Body of pancreas (tissue), 4 donors: Measurements from ENCODE around the gene KCTD19. TPM values are rescaled to one million over a fixed set of nuclear protein-coding genes. Genes with fewer than 3 reads are reported as not detected.

Experiments used
- ATAC-seq: fragments of 150-250 bp; one replicate; pipeline ENCODE4 v1.9.1; 2016
- DNase-seq, 4 donors: peaks; one replicate each; pipeline ENCODE4 v3.0.0-alpha.2; 2019
- H3K27ac ChIP-seq, 4 donors: fragments of 200-600 bp; sonication (generic); 1 replicate in 3 of 4; 2 replicates in 1 of 4; pipeline versions ENCODE4 v1.5.1 to v1.6.1; 2016 to 2019; ENCODE audit warnings: mild to moderate bottlenecking in 1 of 4, mixed read lengths in 1 of 4, moderate library complexity in 1 of 4
- H3K27me3 ChIP-seq, 2 donors: fragments of 200-600 bp; sonication (generic); one replicate each; pipeline ENCODE4 v1.6.0; 2016; ENCODE audit warnings: mild to moderate bottlenecking in 1 of 2
- H3K36me3 ChIP-seq, 2 donors: fragments of 200-600 bp; sonication (generic); replicated peaks in 1 of 2; 2 replicates each; pipeline ENCODE4 v1.5.1; 2016; ENCODE audit warnings: low read depth in 2 of 2; ENCODE audit not compliant: insufficient read depth in 1 of 2
- H3K4me1 ChIP-seq: fragments of 200-600 bp; sonication (generic); one replicate; pipeline ENCODE4 v1.6.0; 2016
- H3K4me3 ChIP-seq, 2 donors: fragments of 200-600 bp; sonication (generic); 1 replicate in 1 of 2; 2 replicates in 1 of 2; pipeline ENCODE4 v1.5.1; 2016 to 2019
- H3K9me3 ChIP-seq, 3 donors: fragments of 200-600 bp; sonication (generic); 1 replicate in 2 of 3; 2 replicates in 1 of 3; pipeline ENCODE4 v1.5.1; 2016
- POLR2A ChIP-seq, 3 donors: fragments of 450-650 bp; IDR thresholded peaks; one replicate each; pipeline ENCODE4 v1.6.1; 2016; ENCODE audit warnings: antibody characterized with exemption in 3 of 3, mild to moderate bottlenecking in 2 of 3
- WGBS, 2 donors: methylation state at CpG; one replicate each; pipeline ENCODE4 v1.1.5; 2017; 5-methylcytosine and 5-hydroxymethylcytosine counted together
- intact Hi-C: fragments of 100-400 bp; cut with DNase I; formaldehyde crosslinking; loops from one replicate; pipeline ENCODE4 v1.15.1; 2023
- total RNA-seq, 2 donors: library from RNA; depleted of rRNA; stranded (reverse); fragments of >200 nt; gene quantifications; one replicate each; pipeline ENCODE4 v1.1.0, GENCODE V29; 2016
- TF ChIP-seq, protein P1 (sequence below), 7 experiments: fragments of 450-650 bp in 4 of 7; fragments of 200-600 bp in 3 of 7; sonication (generic) in 3 of 7; IDR thresholded peaks; one replicate each; pipeline ENCODE4 v1.5.1; 2016 to 2019; ENCODE audit warnings: antibody characterized with exemption in 7 of 7

The KCTD19 gene
- total RNA-seq, 2 donors from 2014 or later = under 0.01 TPM; not detected in 1

DNA sequence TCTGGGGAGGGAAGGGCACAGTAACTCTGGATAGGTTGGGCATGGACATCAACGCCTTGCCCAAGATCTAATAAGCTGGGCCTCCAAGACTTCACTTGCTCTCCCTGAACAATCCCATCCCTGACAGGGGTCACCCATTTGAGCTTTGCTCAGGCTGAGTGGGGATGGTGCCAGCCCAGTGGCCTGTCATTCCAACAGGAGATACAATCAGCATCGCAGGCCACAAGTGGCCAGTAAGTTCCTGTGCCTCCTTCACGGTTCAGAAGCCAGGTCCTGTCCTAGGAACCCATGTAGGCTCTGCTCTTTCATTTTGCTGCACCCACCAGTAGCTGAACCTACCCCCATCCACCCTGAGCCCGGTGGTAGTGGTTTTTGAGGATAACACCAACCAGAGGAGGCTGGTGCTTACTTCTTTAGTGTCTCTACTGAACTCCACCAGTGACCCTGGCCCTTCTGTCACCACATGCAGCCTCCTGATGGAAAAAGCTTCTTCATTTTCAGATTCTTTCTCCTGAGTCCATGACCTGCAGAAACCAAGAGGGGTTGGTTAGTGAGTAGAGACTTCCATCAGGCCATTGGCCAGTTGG, 32.3 kb downstream of the KCTD19 start:
- Histone ChIP-seq H3K9me3 (no peaks in the 10 kb centered on the region), H3K4me3 (no peak overlapping the region), H3K36me3 (no peaks in the 10 kb centered on the region), H3K27ac (no peak overlapping the region), H3K4me1 (no peaks in the 10 kb centered on the region), H3K27me3 (no peaks in the 10 kb centered on the region)
- 72 to 75% methylated on average over 4 of the region's 4 CpGs for WGBS, 2 donors
- DNase-seq (no peak), ATAC-seq (no peak)
- TF ChIP-seq, protein P1, sequence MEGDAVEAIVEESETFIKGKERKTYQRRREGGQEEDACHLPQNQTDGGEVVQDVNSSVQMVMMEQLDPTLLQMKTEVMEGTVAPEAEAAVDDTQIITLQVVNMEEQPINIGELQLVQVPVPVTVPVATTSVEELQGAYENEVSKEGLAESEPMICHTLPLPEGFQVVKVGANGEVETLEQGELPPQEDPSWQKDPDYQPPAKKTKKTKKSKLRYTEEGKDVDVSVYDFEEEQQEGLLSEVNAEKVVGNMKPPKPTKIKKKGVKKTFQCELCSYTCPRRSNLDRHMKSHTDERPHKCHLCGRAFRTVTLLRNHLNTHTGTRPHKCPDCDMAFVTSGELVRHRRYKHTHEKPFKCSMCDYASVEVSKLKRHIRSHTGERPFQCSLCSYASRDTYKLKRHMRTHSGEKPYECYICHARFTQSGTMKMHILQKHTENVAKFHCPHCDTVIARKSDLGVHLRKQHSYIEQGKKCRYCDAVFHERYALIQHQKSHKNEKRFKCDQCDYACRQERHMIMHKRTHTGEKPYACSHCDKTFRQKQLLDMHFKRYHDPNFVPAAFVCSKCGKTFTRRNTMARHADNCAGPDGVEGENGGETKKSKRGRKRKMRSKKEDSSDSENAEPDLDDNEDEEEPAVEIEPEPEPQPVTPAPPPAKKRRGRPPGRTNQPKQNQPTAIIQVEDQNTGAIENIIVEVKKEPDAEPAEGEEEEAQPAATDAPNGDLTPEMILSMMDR (IDR thresholded peaks at IDR 0.05) = no peak
- no peak for TF ChIP-seq POLR2A (IDR thresholded peaks at IDR 0.05)
- intact Hi-C loops = no loop called here

DNA sequence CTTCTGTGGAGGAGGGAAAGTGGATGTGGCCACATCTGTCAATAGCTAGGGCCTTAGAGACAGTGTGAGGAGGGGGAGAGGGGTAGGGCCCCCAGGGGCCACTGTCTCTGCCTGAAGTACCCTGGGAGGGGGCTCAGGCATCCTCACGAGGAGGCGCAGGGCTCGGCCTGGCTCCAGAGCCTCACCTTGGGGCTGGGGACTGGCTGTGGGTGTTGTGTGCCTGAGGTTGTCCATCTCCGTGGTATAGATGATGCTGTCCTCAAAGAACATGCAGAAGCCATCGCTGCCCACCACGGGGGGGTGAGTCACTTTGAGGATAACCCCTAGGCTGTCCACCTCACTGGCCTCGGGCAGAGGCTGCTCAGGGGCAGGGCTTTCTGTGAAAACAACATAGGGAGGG, 35.1 kb downstream of the KCTD19 start:
- H3K4me3 ChIP-seq = no peak overlapping the region
- no peak overlapping the region for H3K27ac ChIP-seq
- ATAC-seq (no peak), DNase-seq (no peak)
- H3K27me3 ChIP-seq = no peaks in the 10 kb centered on the region
- no peak for TF ChIP-seq POLR2A (IDR thresholded peaks at IDR 0.05)
- TF ChIP-seq, protein P1 (IDR thresholded peaks at IDR 0.05) = no peak
- no peaks in the 10 kb centered on the region for H3K9me3 ChIP-seq
- H3K36me3 ChIP-seq = no peaks in the 10 kb centered on the region
- intact Hi-C loops = no loop called here
- no peaks in the 10 kb centered on the region for H3K4me1 ChIP-seq
- 69 to 78% methylated on average over 6 to 7 of the region's 7 CpGs for WGBS, 2 donors

DNA sequence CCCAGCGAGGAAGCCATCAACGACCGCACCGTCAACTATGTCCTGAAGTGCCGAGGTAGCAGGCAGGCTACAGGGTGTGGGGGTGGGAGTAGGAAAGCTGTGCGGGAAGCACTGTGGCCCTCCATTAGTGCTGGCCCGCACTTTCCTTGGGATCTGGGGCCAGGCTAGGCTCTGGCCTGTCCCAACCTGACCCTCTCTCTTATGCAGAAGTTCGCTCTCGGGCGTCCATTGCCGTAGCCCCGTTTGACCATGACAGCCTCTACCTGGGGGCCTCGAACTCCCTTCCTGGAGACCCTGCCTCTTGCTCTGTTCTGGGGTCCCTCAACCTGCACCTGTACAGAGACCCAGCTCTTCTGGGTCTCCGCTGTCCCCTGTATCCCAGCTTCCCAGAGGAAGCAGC, 38.6 kb downstream of the KCTD19 start:
- Histone ChIP-seq H3K27ac (no peak overlapping the region), H3K9me3 (no peaks in the 10 kb centered on the region), H3K36me3 (no peaks in the 10 kb centered on the region), H3K4me1 (peaks cover 7% of the 10 kb centered on the region), H3K27me3 (no peaks in the 10 kb centered on the region), H3K4me3 (no peak overlapping the region)
- intact Hi-C loops = no loop called here
- no peak for TF ChIP-seq POLR2A (IDR thresholded peaks at IDR 0.05)
- TF ChIP-seq, protein P1 (IDR thresholded peaks at IDR 0.05) = no peak
- 90 to 95% methylated on average over 12 to 14 of the region's 14 CpGs for WGBS, 2 donors
- DNase-seq (no peak), ATAC-seq (no peak)

DNA sequence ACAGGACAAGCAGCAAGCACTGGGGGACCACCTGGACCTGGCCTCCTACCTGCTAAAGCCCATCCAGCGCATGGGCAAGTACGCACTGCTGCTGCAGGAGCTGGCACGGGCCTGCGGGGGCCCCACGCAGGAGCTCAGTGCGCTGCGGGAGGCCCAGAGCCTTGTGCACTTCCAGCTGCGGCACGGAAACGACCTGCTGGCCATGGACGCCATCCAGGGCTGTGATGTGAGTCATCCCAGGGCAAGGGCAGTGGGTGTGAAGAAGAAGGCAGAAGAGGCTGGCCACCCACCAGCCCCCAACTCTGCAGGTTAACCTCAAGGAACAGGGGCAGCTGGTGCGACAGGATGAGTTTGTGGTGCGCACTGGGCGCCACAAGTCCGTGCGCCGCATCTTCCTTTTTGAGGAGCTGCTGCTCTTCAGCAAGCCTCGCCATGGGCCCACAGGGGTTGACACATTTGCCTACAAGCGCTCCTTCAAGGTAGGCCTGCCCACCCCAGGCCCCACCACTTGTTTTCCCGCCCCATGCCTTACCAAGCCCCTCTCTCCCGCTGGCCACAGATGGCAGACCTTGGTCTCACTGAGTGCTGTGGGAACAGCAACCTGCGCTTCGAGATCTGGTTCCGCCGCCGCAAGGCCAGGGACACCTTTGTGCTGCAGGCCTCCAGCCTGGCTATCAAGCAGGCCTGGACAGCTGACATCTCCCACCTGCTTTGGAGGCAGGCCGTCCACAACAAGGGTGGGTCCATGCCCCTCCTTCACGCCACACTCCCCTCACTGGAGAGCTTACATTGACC, 39.9 kb downstream of the KCTD19 start:
- DNase-seq (no peak), ATAC-seq (no peak)
- Histone ChIP-seq H3K4me3 (no peak overlapping the region), H3K4me1 (peaks cover 7% of the 10 kb centered on the region), H3K27ac (no peak overlapping the region), H3K36me3 (no peaks in the 10 kb centered on the region), H3K27me3 (no peaks in the 10 kb centered on the region), H3K9me3 (no peaks in the 10 kb centered on the region)
- WGBS, 2 donors = 91 to 93% methylated on average over 24 to 28 of the region's 28 CpGs
- TF ChIP-seq, protein P1 (IDR thresholded peaks at IDR 0.05) = no peak
- intact Hi-C loops = no loop called here
